Endothelial cell of umbilical vein (primary cell): Measurements from ENCODE around the gene SVIL. TPM values are rescaled to one million over a fixed set of nuclear protein-coding genes. Genes with fewer than 3 reads are reported as not detected.

ENCODE experiments used
- BruUV-seq: library from RNA; stranded (reverse); fragments of 400-500 nt; replicated peaks from 2 replicates; lab custom pipeline; 2021; lab: Mats Ljungman, UMichigan
- CTCF ChIA-PET: fragments of 300-600, 350-600 bp; sonication (Branson Sonifier 250); formaldehyde crosslinking; loops from one replicate; lab custom pipeline; 2021; ENCODE audit warnings: antibody characterized with exemption, inconsistent platforms; lab: Charles Lee
- POLR2A ChIA-PET: fragments of 300-600, 350-600 bp; sonication (Branson Sonifier 250); formaldehyde crosslinking; loops from one replicate; lab custom pipeline; 2021; ENCODE audit warnings: antibody characterized with exemption, inconsistent platforms; lab: Charles Lee
- DNase-seq: peaks from one replicate; pipeline ENCODE4 v3.0.0-alpha.2; 2011; ENCODE audit warnings: low read depth, low spot score
- FAIRE-seq: peaks from 2 replicates; lab custom pipeline; 2011; peaks lifted over from hg19 to GRCh38; lab: Jason Lieb, UNC
- H2AFZ ChIP-seq: 2 replicates; pipeline ENCODE4 v1.6.0; 2012; ENCODE audit warnings: low read depth, low read length, control low read depth, inconsistent platforms
- H3K27ac ChIP-seq: 2 replicates; pipeline ENCODE4 v1.5.1; 2011; ENCODE audit warnings: low read depth, mild to moderate bottlenecking, control low read depth, low read length, moderate library complexity; ENCODE audit not compliant: insufficient read depth
- H3K27me3 ChIP-seq, 2 experiments: 2 replicates each; pipeline versions ENCODE4 v1.6.0 to v1.6.1; 2011; ENCODE audit warnings: low read length in 2 of 2, mixed read lengths in 1 of 2; ENCODE audit not compliant: control insufficient read depth in 2 of 2, insufficient read depth in 2 of 2
- H3K36me3 ChIP-seq, 2 experiments: 2 replicates in 1 of 2; 3 replicates in 1 of 2; pipeline ENCODE4 v1.5.1; 2011; ENCODE audit warnings: low read length in 2 of 2, mild to moderate bottlenecking in 1 of 2, moderate library complexity in 1 of 2; ENCODE audit not compliant: control insufficient read depth in 2 of 2, insufficient read depth in 2 of 2; ENCODE audit errors: extremely low read depth in 1 of 2
- H3K4me1 ChIP-seq: 3 replicates; pipeline ENCODE4 v1.5.1; 2011; ENCODE audit warnings: mild to moderate bottlenecking, low read length; ENCODE audit not compliant: control insufficient read depth, insufficient read depth; ENCODE audit errors: extremely low read depth
- H3K4me2 ChIP-seq: 2 replicates; pipeline ENCODE4 v1.6.1; 2011; ENCODE audit warnings: low read length, control low read depth, mixed read lengths; ENCODE audit not compliant: insufficient read depth
- H3K4me3 ChIP-seq, 3 experiments: fragments of 200-600 bp in 1 of 3; sonication (generic), shearing (Covaris generic) in 1 of 3; replicated peaks in 1 of 3; 2 replicates each; pipeline ENCODE4 v1.5.1; 2011 to 2016; ENCODE audit warnings: control low read depth in 3 of 3, low read length in 3 of 3, mild to moderate bottlenecking in 2 of 3, inconsistent platforms in 1 of 3, low read depth in 1 of 3, moderate library complexity in 1 of 3; ENCODE audit not compliant: insufficient read depth in 1 of 3
- H3K79me2 ChIP-seq: 2 replicates; pipeline ENCODE4 v1.6.0; 2012; ENCODE audit warnings: low read length, inconsistent platforms; ENCODE audit not compliant: control insufficient read depth, insufficient read depth
- H3K9ac ChIP-seq: replicated peaks from 2 replicates; pipeline ENCODE3; 2011; ENCODE audit warnings: low read length, control low read depth; ENCODE audit not compliant: insufficient read depth; ENCODE audit errors: extremely low read depth
- H3K9me1 ChIP-seq: replicated peaks from 3 replicates; pipeline ENCODE4 v1.6.0; 2011; ENCODE audit warnings: mild to moderate bottlenecking, low read length; ENCODE audit not compliant: control insufficient read depth, insufficient read depth; ENCODE audit errors: extremely low read depth
- H3K9me3 ChIP-seq: replicated peaks from 2 replicates; pipeline ENCODE4 v1.5.1; 2012; ENCODE audit warnings: low read length, inconsistent platforms; ENCODE audit not compliant: control insufficient read depth, insufficient read depth
- H4K20me1 ChIP-seq: replicated peaks from 2 replicates; pipeline ENCODE3; 2011; ENCODE audit warnings: mild to moderate bottlenecking, low read length; ENCODE audit not compliant: control insufficient read depth, insufficient read depth; ENCODE audit errors: extremely low read depth
- CTCF ChIP-seq, 2 donors: IDR thresholded peaks; 1 replicate in 1 of 2; 2 replicates in 1 of 2; pipeline ENCODE4 v1.5.1; 2011; ENCODE audit warnings: low read length in 2 of 2, mild to moderate bottlenecking in 2 of 2, moderate library complexity in 2 of 2, control low read depth in 1 of 2, inconsistent platforms in 1 of 2, low read depth in 1 of 2; ENCODE audit not compliant: insufficient read depth in 1 of 2; ENCODE audit errors: extremely low read depth in 1 of 2
- EZH2 ChIP-seq: IDR thresholded peaks from 2 replicates; pipeline ENCODE4 v1.6.1; 2012; ENCODE audit warnings: borderline replicate concordance, low read depth, mild to moderate bottlenecking, moderate library complexity, low read length, inconsistent platforms; ENCODE audit not compliant: severe bottlenecking
- FOS ChIP-seq: IDR thresholded peaks from 2 replicates; pipeline ENCODE4 v1.6.1; 2011; ENCODE audit warnings: mild to moderate bottlenecking, low read length, moderate library complexity, borderline replicate concordance; ENCODE audit not compliant: insufficient read depth
- GATA2 ChIP-seq: IDR thresholded peaks from 2 replicates; pipeline ENCODE4 v1.7.0; 2011; ENCODE audit warnings: low read depth, mild to moderate bottlenecking, moderate library complexity, mixed read lengths, low read length; ENCODE audit not compliant: insufficient read length, insufficient read depth
- JUN ChIP-seq: IDR thresholded peaks from 2 replicates; pipeline ENCODE4 v1.6.1; 2011; ENCODE audit warnings: borderline replicate concordance, low read depth; ENCODE audit not compliant: insufficient read length, insufficient read depth
- MAX ChIP-seq: IDR thresholded peaks from 2 replicates; pipeline ENCODE4 v1.6.1; 2011; ENCODE audit not compliant: insufficient read depth, insufficient read length
- MYC ChIP-seq: IDR thresholded peaks from one replicate; pipeline ENCODE4 v1.6.1; 2011; ENCODE audit warnings: mild to moderate bottlenecking, low read depth, low read length
- POLR2A ChIP-seq: IDR thresholded peaks from 2 replicates; pipeline ENCODE4 v1.6.1; 2012; ENCODE audit warnings: low read depth, mild to moderate bottlenecking, control low read depth, low read length
- POLR2AphosphoS5 ChIP-seq: IDR thresholded peaks from 2 replicates; pipeline ENCODE4 v1.6.1; 2012; ENCODE audit warnings: low read depth, mild to moderate bottlenecking, control low read depth, low read length, moderate library complexity; ENCODE audit not compliant: insufficient read depth
- dilution Hi-C: fragments of 300-500 bp; cut with MboI; formaldehyde crosslinking; loops from one replicate; pipeline ENCODE4 v1.15.0; 2019; ENCODE audit warnings: low sequenced_read_pairs; ENCODE audit not compliant: extremely low pct_ligation_motif_present
- intact Hi-C: fragments of 100-400 bp; cut with micrococcal nuclease; formaldehyde crosslinking; loops from one replicate; pipeline ENCODE4 v1.10.0; 2022
- polyA plus RNA-seq, 4 experiments: library from polyadenylated mRNA; depleted of rRNA in 3 of 4; stranded (reverse) in 3 of 4; unstranded in 1 of 4; fragments of >200 nt; gene quantifications; 2 replicates each; pipeline versions ENCODE4 v1.2.1 to v1.2.3, GENCODE V29; 2011 to 2012; ENCODE audit warnings: missing spikeins in 1 of 4
- total RNA-seq: library from RNA; stranded (reverse); gene quantifications from 2 replicates; pipeline ENCODE4 v1.2.3, GENCODE V29; 2021

Gene SVIL
- total and polyA plus RNA-seq, 2 donors (not counting 3 experiments of a cell fraction or from before 2014, with no cell fraction given), result 22.6 to 70.7 TPM

- no TSS peak for BruUV-seq
- H3K4me3 ChIP-seq, result no peak overlapping the region
- ChIA-PET CTCF (no interaction called here), POLR2A (no interaction called here)
- no peak overlapping the region for H2AFZ ChIP-seq
- H3K4me2 ChIP-seq, result no peak overlapping the region
- DNase-seq (no peak), FAIRE-seq (no peak)
- no peak overlapping the region for H3K27ac ChIP-seq
- H4K20me1 ChIP-seq, result no peaks in the 10 kb centered on the region
- peaks cover 16% of the 10 kb centered on the region for H3K79me2 ChIP-seq
- no peaks in the 10 kb centered on the region for H3K36me3 ChIP-seq
- dilution Hi-C loops (no loop called here), intact Hi-C loops (no loop called here)
- no peaks in the 10 kb centered on the region for H3K4me1 ChIP-seq
- H3K9me1 ChIP-seq, result no peaks in the 10 kb centered on the region
- no peak overlapping the region for H3K9ac ChIP-seq
- TF ChIP-seq CTCF (IDR thresholded peaks at IDR 0.05; ENCODE audit: extremely low read depth in 1 of 2, insufficient read depth in 1 of 2, low read depth in 1 of 2, low read length in 2 of 2), result no peak
- no peak for TF ChIP-seq JUN
- TF ChIP-seq GATA2, result no peak
- TF ChIP-seq MAX, result no peak
- TF ChIP-seq EZH2, result no peak
- TF ChIP-seq POLR2AphosphoS5, result no peak
- TF ChIP-seq FOS, result no peak
- no peak for TF ChIP-seq MYC
- TF ChIP-seq POLR2A, result no peak
- H3K27me3 ChIP-seq, result no peaks in the 10 kb centered on the region
- H3K9me3 ChIP-seq, result no peaks in the 10 kb centered on the region
Measured at GRCh38 chr10:29621161-29621560, 13.6 kb downstream of the SVIL start.
